RWPE2 (cell line): ENCODE data around the gene EFNA5.

Experiments used
- ATAC-seq: fragments of 200-7000 bp; cut with Tn5 transposase; 3 replicates; pipeline ENCODE4 v1.9.1; 2021; ENCODE audit warnings: low read depth
- DNase-seq: peaks from one replicate; pipeline ENCODE4 v3.0.0-alpha.2; 2020; ENCODE audit warnings: low spot score
- H3K27ac ChIP-seq: fragments of 450-650 bp; 2 replicates; pipeline ENCODE4 v1.5.1; 2017; ENCODE audit warnings: mild to moderate bottlenecking; ENCODE audit not compliant: poor library complexity, severe bottlenecking
- H3K27me3 ChIP-seq: fragments of 250-450 bp; sonication (Bioruptor Pico); 2 replicates; pipeline ENCODE4 v1.5.1; 2021; ENCODE audit warnings: mild to moderate bottlenecking, moderate library complexity; ENCODE audit not compliant: insufficient read depth, poor library complexity, severe bottlenecking
- H3K36me3 ChIP-seq: fragments of 250-450 bp; sonication (Bioruptor Pico); 2 replicates; pipeline ENCODE4 v1.5.1; 2020; ENCODE audit warnings: low read depth, mild to moderate bottlenecking, moderate library complexity
- H3K4me1 ChIP-seq: fragments of 250-450 bp; sonication (Bioruptor Pico); 2 replicates; pipeline ENCODE4 v1.5.1; 2021; ENCODE audit warnings: mild to moderate bottlenecking, moderate library complexity; ENCODE audit not compliant: insufficient read depth, poor library complexity, severe bottlenecking
- H3K4me3 ChIP-seq: fragments of 250-450 bp; sonication (Bioruptor Pico); 2 replicates; pipeline ENCODE4 v1.5.1; 2021; ENCODE audit warnings: mild to moderate bottlenecking, moderate library complexity; ENCODE audit not compliant: severe bottlenecking
- H3K9me3 ChIP-seq: fragments of 250-450 bp; sonication (Bioruptor Pico); 2 replicates; pipeline ENCODE4 v1.5.1; 2021; ENCODE audit warnings: mild to moderate bottlenecking, moderate library complexity; ENCODE audit not compliant: severe bottlenecking
- TF ChIP-seq, protein P1 (sequence below): fragments of 450-650 bp; IDR thresholded peaks from one replicate; pipeline ENCODE4 v1.5.1; 2017; ENCODE audit warnings: mild to moderate bottlenecking, moderate library complexity; ENCODE audit not compliant: poor library complexity, severe bottlenecking

EFNA5 gene

DNA sequence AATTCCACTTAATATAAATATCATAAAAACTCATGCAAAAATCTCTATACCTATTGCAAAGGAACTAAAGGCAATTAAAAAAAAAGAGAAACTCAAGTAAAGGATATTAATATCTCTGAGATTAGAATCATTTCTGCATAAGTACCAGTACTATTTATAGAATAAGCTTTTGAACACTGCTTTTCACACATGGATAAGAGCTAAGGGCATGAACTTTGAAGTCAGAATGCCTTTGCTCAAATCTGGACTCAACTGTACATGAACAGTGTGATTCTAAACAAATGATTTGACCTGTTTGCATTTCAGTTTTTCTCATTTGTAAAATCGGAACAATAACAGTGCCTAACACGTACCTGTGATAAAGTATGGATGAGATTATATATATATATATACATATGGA is 255.9 kb downstream of the EFNA5 start:
- H3K4me1 ChIP-seq, result peaks cover 4% of the 10 kb centered on the region
- DNase-seq (no peak), ATAC-seq (no peak)
- H3K27me3 ChIP-seq, result no peaks in the 10 kb centered on the region
- H3K27ac ChIP-seq, result no peak overlapping the region
- H3K4me3 ChIP-seq, result no peak overlapping the region
- H3K9me3 ChIP-seq, result no peaks in the 10 kb centered on the region
- H3K36me3 ChIP-seq, result no peaks in the 10 kb centered on the region
- TF ChIP-seq, protein P1, sequence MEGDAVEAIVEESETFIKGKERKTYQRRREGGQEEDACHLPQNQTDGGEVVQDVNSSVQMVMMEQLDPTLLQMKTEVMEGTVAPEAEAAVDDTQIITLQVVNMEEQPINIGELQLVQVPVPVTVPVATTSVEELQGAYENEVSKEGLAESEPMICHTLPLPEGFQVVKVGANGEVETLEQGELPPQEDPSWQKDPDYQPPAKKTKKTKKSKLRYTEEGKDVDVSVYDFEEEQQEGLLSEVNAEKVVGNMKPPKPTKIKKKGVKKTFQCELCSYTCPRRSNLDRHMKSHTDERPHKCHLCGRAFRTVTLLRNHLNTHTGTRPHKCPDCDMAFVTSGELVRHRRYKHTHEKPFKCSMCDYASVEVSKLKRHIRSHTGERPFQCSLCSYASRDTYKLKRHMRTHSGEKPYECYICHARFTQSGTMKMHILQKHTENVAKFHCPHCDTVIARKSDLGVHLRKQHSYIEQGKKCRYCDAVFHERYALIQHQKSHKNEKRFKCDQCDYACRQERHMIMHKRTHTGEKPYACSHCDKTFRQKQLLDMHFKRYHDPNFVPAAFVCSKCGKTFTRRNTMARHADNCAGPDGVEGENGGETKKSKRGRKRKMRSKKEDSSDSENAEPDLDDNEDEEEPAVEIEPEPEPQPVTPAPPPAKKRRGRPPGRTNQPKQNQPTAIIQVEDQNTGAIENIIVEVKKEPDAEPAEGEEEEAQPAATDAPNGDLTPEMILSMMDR, result no peak

DNA sequence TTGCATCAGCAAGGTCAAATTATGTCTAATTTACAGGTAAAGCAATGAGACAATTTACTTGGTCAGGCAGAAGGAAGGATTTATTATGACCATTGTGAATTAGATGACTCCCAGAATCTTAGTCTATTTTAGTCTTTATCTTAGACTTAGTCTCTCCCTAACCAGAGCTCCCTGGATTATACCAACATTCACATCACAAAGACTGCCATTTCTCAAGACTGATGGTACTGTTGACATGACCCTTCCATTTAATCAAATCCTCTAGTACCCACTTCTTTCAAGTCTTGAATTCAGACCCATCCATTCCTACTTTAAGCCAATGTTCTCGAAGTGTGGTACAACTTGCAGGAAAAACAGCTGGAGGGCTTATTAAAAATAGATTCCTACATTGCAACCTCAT is 257.0 kb downstream of the EFNA5 start:
- Histone ChIP-seq H3K27me3 (no peaks in the 10 kb centered on the region), H3K4me1 (peaks cover 4% of the 10 kb centered on the region), H3K4me3 (no peak overlapping the region), H3K27ac (no peak overlapping the region), H3K36me3 (no peaks in the 10 kb centered on the region), H3K9me3 (no peaks in the 10 kb centered on the region)
- TF ChIP-seq, protein P1, result no peak
- ATAC-seq (no peak), DNase-seq (no peak)

DNA sequence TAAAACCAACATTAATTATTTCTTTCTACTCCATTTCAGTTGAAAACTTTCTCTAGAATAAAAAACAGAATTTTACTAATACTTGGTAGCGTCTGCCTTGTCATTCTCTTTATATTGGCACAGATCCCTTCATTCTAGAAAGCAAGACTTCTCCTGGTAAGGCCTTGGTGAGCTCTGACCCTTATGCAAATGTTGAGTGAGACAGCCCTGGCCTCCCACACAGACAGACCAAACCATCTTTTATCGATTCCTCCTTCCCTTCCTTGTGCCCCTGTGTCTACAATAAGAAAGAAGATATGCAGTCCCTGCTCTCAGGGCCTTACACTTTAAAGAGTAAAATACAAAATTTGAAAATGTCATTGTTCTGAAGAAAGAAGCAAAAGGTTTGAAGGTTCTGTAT is 262.2 kb downstream of the EFNA5 start:
- Histone ChIP-seq H3K4me1 (peaks cover 11% of the 10 kb centered on the region), H3K4me3 (no peak overlapping the region), H3K9me3 (no peaks in the 10 kb centered on the region), H3K36me3 (no peaks in the 10 kb centered on the region), H3K27me3 (no peaks in the 10 kb centered on the region), H3K27ac (no peak overlapping the region)
- DNase-seq, result no peak
- ATAC-seq, result no peak
- TF ChIP-seq, protein P1, result no peak

DNA sequence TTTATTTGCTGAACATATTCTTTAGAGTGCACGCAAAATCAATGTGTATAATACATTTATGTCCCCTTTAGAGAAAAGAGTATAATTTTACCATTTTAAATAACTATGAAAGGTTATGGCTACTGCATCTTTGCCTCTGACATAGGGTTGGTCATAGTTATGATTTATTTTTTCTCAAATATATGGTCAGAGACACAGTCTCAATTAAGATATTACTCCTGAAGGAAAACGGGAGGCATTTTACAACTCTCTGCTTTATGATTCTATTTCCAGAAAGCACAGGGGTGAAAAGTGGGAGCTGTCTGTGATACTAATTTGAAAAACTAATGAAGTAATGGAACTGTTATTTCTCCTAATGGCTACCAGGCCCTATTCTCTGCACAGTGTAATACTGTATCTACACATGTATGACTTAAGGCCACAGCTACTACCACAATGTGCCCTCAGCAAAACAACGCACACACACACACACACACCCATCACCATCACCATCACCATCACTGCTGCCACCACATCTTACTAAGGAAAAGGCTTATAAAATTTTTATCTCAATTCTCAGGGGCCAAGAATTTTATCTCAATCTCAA is 262.9 kb downstream of the EFNA5 start:
- TF ChIP-seq, protein P1, result no peak
- Histone ChIP-seq H3K4me1 (peaks cover 11% of the 10 kb centered on the region), H3K27me3 (no peaks in the 10 kb centered on the region), H3K27ac (no peak overlapping the region), H3K4me3 (no peak overlapping the region), H3K36me3 (no peaks in the 10 kb centered on the region), H3K9me3 (no peaks in the 10 kb centered on the region)
- DNase-seq, result no peak
- no peak for ATAC-seq

DNA sequence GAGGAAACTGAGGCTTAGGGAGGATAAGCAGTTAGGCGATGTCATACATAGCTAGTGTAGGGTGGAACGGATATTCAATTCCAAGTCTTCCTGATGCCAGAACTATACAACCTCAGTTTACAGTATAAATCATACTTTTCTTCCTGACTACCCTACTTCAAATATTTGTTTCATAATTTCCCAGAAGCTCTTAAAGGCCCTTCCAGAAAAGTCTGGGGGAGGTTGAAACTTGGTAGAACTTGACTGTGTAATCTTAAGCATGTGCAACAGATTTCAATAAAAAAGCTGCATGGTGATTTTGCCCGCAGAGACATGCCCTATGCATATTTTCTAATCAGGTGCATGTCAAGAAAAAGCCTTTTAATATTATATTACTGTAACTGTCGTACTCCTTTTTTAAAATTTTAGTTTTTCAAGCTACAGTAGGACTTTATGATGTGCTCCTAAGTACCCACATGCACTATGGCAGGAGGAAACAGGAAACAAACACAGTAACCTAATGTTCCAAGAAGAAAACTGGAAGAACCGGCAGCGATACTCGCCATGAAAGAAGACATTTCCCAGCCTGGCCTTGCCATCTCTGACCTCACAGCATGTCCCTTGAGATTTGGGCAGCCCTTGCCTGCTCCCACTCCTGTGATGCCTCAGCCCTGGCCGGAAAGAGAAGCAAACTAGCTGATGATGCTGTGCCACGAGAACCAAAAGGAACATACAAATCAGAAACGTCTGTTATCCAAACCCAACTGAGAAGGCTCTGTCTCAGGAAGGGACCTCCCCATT is 266.0 kb downstream of the EFNA5 start:
- no peak overlapping the region for H3K27ac ChIP-seq
- no peaks in the 10 kb centered on the region for H3K9me3 ChIP-seq
- H3K4me3 ChIP-seq, result no peak overlapping the region
- peaks cover 7% of the 10 kb centered on the region for H3K4me1 ChIP-seq
- no peak for DNase-seq
- TF ChIP-seq, protein P1, result no peak
- H3K36me3 ChIP-seq, result no peaks in the 10 kb centered on the region
- no peaks in the 10 kb centered on the region for H3K27me3 ChIP-seq
- peak; percentile 12; the same call in 1 of the 3 replicates for ATAC-seq
